HEK293T (cell line): ENCODE results near the gene DARS1.
"Not testable (repeated sequence)": the region's sequence is repeated elsewhere in the genome, so short reads cannot be mapped to it uniquely, and the experiment has no call there.

ENCODE experiments used
- CTCF ChIA-PET: fragments of 350-600 bp; formaldehyde crosslinking; extraction: SDS; loops from one replicate; lab custom pipeline; 2021; ENCODE audit warnings: antibody characterized with exemption, inconsistent platforms; lab: Yijun Ruan, JAX
- POLR2A ChIA-PET: fragments of 350-600 bp; formaldehyde crosslinking; extraction: SDS; loops from one replicate; lab custom pipeline; 2020; ENCODE audit warnings: antibody characterized with exemption, inconsistent platforms; lab: Yijun Ruan, JAX
- DNase-seq: peaks from one replicate; pipeline ENCODE4 v3.0.0; 2012; ENCODE audit warnings: mixed read lengths; ENCODE audit errors: extremely low spot score
- ARNT ChIP-seq: fragments of 450-650 bp; IDR thresholded peaks from 2 replicates; pipeline ENCODE4 v1.6.1; 2017; ENCODE audit warnings: mild to moderate bottlenecking
- BHLHE40 ChIP-seq: fragments of 450-650 bp; IDR thresholded peaks from 2 replicates; pipeline ENCODE4 v1.6.1; 2016; ENCODE audit warnings: mild to moderate bottlenecking, moderate library complexity, borderline replicate concordance
- CTBP1 ChIP-seq: fragments of 450-650 bp; IDR thresholded peaks from 2 replicates; pipeline ENCODE4 v1.6.1; 2016; ENCODE audit warnings: borderline replicate concordance
- ELF4 ChIP-seq: fragments of 450-650 bp; IDR thresholded peaks from 2 replicates; pipeline ENCODE4 v1.6.1; 2017; ENCODE audit warnings: antibody characterized with exemption
- FOXA1 ChIP-seq: fragments of 450-650 bp; IDR thresholded peaks from 2 replicates; pipeline ENCODE4 v1.6.1; 2016; ENCODE audit warnings: mild to moderate bottlenecking
- FOXK2 ChIP-seq: fragments of 450-650 bp; IDR thresholded peaks from 2 replicates; pipeline ENCODE4 v1.6.1; 2016; ENCODE audit warnings: mild to moderate bottlenecking
- FOXM1 ChIP-seq: fragments of 450-650 bp; IDR thresholded peaks from 2 replicates; pipeline ENCODE4 v1.6.1; 2017; ENCODE audit warnings: mild to moderate bottlenecking, borderline replicate concordance
- HDGF ChIP-seq: fragments of 450-650 bp; IDR thresholded peaks from 2 replicates; pipeline ENCODE4 v1.6.1; 2017; ENCODE audit warnings: antibody characterized with exemption, borderline replicate concordance
- L3MBTL2 ChIP-seq: fragments of 450-650 bp; conservative IDR thresholded peaks from 2 replicates; pipeline ENCODE4 v1.6.1; 2016; ENCODE audit warnings: mild to moderate bottlenecking
- LEF1 ChIP-seq: fragments of 450-650 bp; IDR thresholded peaks from 2 replicates; pipeline ENCODE4 v1.6.1; 2017; ENCODE audit warnings: mild to moderate bottlenecking, borderline replicate concordance
- NFRKB ChIP-seq: fragments of 450-650 bp; IDR thresholded peaks from 2 replicates; pipeline ENCODE4 v1.6.1; 2016; ENCODE audit warnings: mild to moderate bottlenecking, moderate library complexity
- SP1 ChIP-seq: fragments of 450-650 bp; IDR thresholded peaks from 2 replicates; pipeline ENCODE4 v1.6.1; 2017
- SUZ12 ChIP-seq: fragments of 450-650 bp; IDR thresholded peaks from 2 replicates; pipeline ENCODE4 v1.6.1; 2016; ENCODE audit warnings: mild to moderate bottlenecking
- TARDBP ChIP-seq: fragments of 450-650 bp; IDR thresholded peaks from 2 replicates; pipeline ENCODE4 v1.6.1; 2016
- ZNF384 ChIP-seq: fragments of 450-650 bp; IDR thresholded peaks from 2 replicates; pipeline ENCODE4 v1.6.1; 2016
- TF ChIP-seq, protein P1 (sequence below): fragments of 450-650 bp; IDR thresholded peaks from 2 replicates; pipeline ENCODE4 v1.6.1; 2016

Gene DARS1

GRCh38 chr2:135885709-135886108 is 99.7 kb downstream of the DARS1 start:
- POLR2A ChIA-PET = interaction anchor here (0.8 kb wide), 1 partner anchor 10 kb away, joined by 3 read pairs; no protein-coding TSS in a partner anchor
- TF ChIP-seq NFRKB = no peak
- TF ChIP-seq L3MBTL2 = no peak
- no peak for TF ChIP-seq SUZ12
- no peak for TF ChIP-seq FOXM1
- TF ChIP-seq HDGF = no peak
- TF ChIP-seq TARDBP = no peak
- TF ChIP-seq LEF1 = no peak
- no peak for TF ChIP-seq FOXA1
- TF ChIP-seq, protein P1, sequence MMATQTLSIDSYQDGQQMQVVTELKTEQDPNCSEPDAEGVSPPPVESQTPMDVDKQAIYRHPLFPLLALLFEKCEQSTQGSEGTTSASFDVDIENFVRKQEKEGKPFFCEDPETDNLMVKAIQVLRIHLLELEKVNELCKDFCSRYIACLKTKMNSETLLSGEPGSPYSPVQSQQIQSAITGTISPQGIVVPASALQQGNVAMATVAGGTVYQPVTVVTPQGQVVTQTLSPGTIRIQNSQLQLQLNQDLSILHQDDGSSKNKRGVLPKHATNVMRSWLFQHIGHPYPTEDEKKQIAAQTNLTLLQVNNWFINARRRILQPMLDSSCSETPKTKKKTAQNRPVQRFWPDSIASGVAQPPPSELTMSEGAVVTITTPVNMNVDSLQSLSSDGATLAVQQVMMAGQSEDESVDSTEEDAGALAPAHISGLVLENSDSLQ = no peak
- TF ChIP-seq ARNT = no peak
- TF ChIP-seq FOXK2 = no peak
- no peak for TF ChIP-seq CTBP1
- TF ChIP-seq SP1 = no peak
- no peak for TF ChIP-seq ELF4
- no peak for TF ChIP-seq BHLHE40
- no peak for DNase-seq
- CTCF ChIA-PET = no interaction called here

DNA sequence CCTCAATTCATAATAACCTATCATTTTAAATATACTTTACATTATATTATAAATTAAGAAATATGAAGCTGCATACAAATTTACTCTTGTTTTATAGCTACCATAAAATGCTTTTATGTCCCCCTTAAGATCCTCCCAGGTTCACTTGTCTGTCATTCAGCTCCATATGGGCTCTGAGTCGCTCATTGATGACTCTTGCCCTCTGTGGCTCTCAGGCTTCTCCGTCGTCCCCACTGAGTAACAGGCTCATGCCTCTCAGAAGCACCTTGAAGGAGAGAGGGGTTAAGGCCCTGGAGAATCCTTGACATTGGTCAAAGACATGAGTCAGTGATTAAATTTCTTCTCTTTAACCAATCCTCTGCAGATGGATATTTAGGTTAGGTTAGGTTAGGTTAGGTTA is 103.0 kb downstream of the DARS1 start:
- CTCF ChIA-PET = interaction anchor here (0.5 kb wide), 1 partner anchor 498 kb away, joined by 3 read pairs; no protein-coding TSS in a partner anchor
- POLR2A ChIA-PET = no interaction called here
- no peak for DNase-seq
- no peak for TF ChIP-seq FOXM1
- TF ChIP-seq, protein P1 = peak; percentile 50
- peak; percentile 32; the same call in 1 of the 2 replicates for TF ChIP-seq L3MBTL2
- TF ChIP-seq FOXA1 = no peak
- no peak for TF ChIP-seq SP1
- TF ChIP-seq CTBP1 = no peak
- no peak for TF ChIP-seq NFRKB

GRCh38 chr2:135876770-135877169 is 108.7 kb downstream of the DARS1 start:
- DNase-seq, CTCF ChIA-PET: not testable (repeated sequence)
- POLR2A ChIA-PET = interaction anchor here (0.9 kb wide), 1 partner anchor 109 kb away, joined by 3 read pairs; the partner anchor contains the start of gene DARS1

DNA sequence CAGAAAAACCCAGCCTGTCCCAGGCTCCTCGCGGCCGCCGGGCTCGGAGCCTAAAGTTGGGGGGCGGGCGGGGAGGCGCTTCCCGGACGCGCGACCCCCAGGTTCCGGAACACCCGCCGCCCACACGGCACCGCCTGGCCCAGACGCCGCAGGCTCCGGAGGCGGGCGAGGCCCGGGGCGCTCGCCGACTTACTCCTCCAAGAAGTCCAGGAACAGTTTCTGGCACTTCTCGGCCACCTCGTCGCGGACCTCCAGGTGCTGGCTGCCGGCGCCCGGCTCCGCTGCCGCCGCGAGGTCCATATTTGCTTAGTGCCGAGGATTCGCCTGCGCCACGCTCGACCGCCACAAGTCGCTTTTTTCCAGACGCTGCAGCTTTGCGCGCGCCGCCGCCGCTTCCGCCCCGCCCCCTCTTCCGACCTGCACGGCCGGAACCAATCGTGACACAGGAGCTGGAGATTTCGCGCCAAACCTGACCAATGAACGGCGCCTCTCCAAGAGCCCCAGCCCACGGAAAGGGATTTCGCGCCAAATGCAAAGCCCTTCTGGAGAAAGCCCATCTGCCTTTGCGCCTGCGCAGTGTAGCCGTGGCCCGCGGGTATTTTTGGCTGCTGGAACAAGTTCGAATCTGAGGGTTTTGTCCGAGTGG is 109.2 kb downstream of the DARS1 start, which contains the start of gene MCM6:
Gene MCM6 (minus strand): TSS at position 378 of the 646 bp plus-strand sequence. CDS start 78 bp downstream, at position 300.
- CTCF ChIA-PET = interaction anchor here (0.6 kb wide), 1 partner anchor 9 kb away, joined by 3 read pairs; no protein-coding TSS in a partner anchor
- TF ChIP-seq NFRKB (no peak), ELF4 (no peak), LEF1 (no peak), BHLHE40 (no peak), L3MBTL2 (peak; percentile 76), FOXK2 (no peak)
- TF ChIP-seq, protein P1 = no peak

DNA sequence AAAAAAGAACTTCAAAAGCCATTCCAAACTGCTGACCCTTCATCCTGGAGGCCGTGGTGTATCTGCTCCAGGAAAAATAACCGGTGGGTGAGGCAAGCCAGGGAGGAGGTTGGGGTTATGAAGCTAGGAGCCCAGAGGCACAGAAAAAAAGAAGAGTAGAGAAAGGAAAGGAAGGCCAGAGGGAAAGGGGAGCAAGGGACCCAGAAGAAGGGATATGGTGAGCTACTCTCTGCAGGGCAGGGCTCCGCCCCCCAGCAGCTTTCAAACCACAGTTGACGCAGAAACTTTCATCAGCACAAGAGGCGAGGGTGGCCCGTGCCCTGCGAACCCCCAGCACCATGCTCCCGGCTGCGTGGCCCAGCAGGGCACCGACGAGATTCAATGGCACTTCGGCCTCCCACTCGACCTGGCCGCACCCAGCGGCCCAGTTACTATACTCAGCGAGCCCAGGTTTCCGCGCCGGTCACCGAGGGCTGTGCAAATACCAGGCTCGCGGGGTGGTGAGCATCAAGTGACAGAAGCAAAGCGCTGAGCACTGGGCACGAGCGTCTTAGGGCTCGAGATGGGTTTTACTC is 109.8 kb downstream of the DARS1 start:
- no peak for TF ChIP-seq FOXA1
- no peak for TF ChIP-seq FOXM1
- TF ChIP-seq L3MBTL2 = no peak
- ChIA-PET CTCF (interaction anchor here (0.6 kb wide), 2 partner anchors 8 to 10 kb away, joined by 3 read pairs; no protein-coding TSS in a partner anchor), POLR2A (interaction anchor here (0.6 to 1.5 kb wide), 5 partner anchors 10 to 110 kb away, joined by 3 read pairs; partner anchors contain the start of gene DARS1)
- DNase-seq = peak; percentile 39

More for the DNA sequence above, 109.2 kb downstream of the DARS1 start, which contains the start of gene MCM6:
- peak; percentile 96 for DNase-seq
- POLR2A ChIA-PET = interaction anchor here (0.9 to 1.5 kb wide), 3 partner anchors 30 to 109 kb away, joined by 3 read pairs; partner anchors contain the start of gene DARS1

GRCh38 chr2:135874777-135875365 is 110.6 kb downstream of the DARS1 start:
- TF ChIP-seq L3MBTL2 = no peak
- TF ChIP-seq CTBP1 = no peak
- no peak for TF ChIP-seq ELF4
- TF ChIP-seq ZNF384 = no peak
- POLR2A ChIA-PET = interaction anchor here (0.6 to 1.5 kb wide), 3 partner anchors 11 to 29 kb away, joined by 3 read pairs; no protein-coding TSS in a partner anchor
- DNase-seq = no peak
- CTCF ChIA-PET = interaction anchor here (0.6 kb wide), 1 partner anchor 10 kb away, joined by 3 read pairs; no protein-coding TSS in a partner anchor
